HG03378 (cell line): ENCODE measurements around the gene GPR4.

Source experiments
- ATAC-seq: cut with Tn5 transposase; IDR thresholded peaks from one replicate; pipeline ENCODE4 v1.9.1; 2021; ENCODE audit warnings: mild to moderate bottlenecking, moderate library complexity; ENCODE audit not compliant: unreplicated experiment

Gene GPR4

DNA sequence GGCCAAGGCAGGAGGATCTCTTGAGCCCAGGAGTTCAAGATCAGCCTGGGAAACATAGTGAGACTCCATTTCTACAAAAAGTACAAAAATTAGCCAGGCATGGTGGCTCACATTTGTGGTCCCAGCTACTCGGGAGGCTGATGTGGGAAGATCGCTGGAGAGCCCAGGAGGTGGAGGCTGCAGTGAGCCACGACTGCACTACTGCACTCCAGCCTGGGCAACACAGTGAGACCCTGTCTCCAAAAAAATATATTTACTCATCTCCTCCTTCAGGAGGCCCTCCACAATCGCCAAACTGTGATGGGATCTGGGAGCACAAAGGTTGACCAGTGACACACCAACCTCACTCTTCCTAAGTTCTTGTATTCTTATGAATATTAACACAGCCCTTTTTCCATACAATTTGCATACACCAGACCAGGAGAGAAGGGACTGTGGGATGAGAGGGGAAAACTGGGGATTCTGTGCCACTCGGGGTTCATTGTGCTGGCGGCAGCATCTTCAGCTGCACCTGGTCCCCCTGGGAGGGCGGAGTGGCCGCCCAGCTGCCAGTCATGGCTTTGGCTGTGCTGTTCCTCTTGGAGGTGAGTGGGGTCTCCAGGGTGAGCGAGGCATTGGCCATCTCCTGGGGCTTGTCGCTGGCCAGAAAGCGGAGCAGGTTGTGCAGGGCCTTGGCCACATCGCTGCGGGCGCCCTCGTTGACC is 11.6 kb downstream of the GPR4 start:
- ATAC-seq: no peak

DNA sequence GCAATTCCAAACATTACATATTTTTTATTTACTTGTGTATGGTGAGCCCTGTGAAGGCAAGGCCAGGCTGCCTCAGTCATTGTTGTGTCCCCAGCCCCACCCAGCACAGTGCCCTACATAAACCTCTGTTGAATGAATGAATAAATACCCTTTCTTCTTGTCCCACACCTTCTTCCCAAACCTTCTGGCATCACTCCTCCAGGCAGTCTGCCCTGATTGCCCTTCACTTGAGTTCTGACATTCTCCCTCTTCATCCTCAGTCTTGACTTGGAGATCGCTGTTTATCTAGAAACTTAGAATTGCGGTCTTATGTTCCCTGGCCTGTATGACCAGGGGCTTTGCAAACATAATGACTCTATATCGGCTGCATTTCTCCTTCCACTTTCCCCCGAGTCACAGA is 12.2 kb downstream of the GPR4 start:
- no peak for ATAC-seq

DNA sequence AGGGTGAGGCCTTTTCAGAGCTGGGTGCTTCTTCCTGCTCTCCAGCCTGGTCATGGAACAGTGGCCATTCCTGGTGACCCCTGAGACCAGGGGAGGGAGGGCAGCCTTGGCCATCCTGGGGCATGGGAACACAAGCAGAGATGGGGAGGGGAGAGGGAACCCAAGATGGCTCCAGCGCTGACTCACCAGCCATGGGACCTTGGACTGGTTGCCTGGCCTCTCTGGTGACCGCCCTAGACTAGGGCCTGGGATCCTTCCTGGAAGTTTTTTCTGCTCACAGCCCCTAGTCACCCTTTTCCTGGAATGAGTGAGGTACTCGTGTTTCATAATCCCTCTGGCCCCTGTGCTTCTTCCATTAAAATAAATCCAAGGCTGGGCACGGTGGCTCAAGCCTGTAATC is 14.1 kb downstream of the GPR4 start:
- no peak for ATAC-seq

DNA sequence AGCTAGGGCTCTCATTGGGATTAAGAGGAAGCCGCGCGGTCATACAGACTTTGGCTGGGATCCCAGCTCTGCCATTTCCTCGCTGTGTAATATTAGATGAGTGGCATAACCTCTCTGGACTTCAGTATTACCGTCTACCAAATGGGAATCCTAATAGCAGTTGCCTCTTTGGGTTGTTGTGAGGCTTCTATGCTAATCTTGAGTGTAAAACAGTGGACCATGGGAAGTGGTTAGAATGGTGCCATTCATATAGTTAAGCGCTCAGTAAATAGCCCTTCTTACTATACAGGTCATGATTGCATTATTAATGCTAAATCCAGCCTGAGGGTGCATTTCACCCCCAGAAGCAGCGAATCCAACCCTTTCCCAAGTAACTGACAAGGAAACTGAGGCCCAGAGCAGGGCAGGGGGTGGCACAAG is 16.8 kb downstream of the GPR4 start:
- no peak for ATAC-seq

DNA sequence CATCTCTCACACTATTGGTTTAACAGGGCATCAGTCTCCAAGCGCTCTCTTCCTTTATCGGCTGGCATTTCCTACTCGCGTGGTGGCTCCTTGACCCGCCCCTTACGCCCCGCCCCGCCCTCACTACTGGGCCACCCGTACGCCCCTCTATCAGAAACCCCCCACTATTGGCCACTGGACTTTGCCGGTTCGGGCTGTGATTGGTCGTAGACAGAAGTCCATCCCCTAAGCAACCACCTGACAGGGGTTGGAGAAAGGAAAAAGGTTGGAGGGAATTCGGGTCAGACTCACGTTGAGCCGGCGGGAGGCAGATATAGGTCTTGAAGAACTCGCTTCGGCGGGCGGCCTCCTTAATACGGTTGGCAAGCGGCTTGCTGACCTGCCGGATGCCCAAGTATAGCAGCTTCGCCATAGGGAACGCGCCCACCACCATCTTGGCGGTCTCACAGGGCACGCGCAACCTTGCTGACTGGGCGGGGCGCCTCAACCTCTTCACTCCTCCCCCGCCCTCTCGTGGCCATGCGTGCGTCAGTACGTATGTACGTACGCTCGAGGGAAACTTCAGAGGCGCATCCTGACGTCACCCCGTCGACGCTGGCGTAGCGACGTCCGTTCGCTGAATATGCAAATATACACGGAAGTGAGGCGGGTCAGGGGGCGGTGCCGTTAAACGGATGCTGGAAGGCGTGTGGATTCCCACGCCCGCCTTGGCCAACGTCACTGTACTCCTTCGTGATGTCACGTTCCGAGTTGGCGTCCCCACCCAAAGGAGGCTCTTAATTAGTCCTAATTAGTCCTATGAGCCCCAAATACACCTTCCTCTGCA is 17.5 kb downstream of the GPR4 start, which contains the start of gene OPA3:
TSS of gene OPA3 (minus strand) at position 471 of the 826 bp plus-strand sequence. CDS start at position 433, 38 bp downstream.
- peak; percentile 78 for ATAC-seq

DNA sequence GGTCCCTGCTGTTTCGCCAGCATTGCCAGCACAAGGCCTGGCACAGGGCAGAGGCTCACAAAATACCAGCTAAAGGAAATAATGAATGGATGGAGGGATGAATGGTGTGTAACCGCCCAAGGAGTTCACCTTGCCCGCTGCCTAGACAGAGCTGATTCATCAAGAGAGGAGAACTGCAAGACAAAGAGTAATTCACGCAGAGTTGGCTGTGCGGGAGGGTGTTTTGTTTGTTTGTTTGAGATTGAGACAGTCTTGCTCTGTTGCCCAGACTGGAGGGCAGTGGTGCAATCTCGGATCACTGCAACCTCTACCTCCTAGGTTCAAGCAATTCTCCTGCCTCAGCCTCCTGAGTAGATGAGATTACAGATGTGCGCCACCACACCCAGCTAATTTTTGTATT is 20.4 kb downstream of the GPR4 start:
- no peak for ATAC-seq

DNA sequence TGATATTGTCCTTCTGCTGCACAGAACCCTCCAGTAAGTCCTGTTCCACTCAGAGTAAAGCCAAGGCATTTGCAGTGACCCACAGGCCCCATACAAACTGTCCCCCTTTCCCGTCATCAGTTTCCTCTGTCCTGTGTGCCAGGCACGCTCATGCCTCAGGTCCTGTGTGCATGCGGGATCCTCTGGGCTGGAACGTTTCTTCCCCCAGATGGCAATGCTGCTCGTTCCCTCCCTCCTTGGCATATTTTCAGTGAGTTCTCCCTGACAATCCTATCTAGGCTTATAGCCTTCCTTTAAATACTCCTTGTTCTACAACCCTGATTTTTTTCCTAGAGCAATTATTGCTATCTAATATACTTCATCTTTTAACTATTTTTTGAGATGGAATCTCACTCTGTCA is 23.2 kb downstream of the GPR4 start:
- ATAC-seq: no peak

DNA sequence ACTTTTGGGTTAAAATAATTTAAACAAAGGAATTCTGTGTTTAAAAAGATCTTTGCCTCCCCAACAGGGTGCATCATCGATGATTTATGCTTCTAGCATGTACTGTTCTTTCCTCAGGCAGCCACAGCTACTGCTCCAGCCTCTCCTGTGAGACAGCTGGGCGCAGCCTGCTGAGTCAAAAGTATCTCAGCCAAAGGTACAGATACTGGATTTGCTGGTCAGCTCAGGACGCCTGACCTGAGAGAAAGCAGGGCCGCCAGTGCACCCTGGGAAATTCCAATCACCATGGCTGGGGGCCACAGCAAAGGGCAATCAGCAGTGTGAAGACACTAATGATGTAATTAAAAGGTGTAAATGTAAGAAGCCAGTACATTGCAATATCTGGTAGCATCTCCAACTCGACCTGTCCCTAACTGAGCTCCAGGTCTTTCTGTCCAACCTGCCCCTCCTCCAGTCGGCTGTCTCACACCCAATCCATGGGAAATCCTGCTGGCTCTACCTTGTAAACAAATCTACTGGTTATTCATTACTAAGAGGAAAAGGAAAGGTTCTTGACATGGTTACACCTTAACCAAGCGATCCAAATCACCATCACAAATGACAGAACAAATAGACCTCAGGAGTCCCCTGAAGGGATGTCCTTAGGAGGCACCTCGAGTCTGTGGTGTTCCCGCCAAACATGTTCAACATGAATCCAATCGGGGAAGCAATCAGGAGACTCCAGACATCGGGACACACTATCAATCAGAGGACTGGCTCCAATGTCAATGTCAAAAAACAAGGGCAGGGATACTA is 24.7 kb downstream of the GPR4 start:
- no peak for ATAC-seq

DNA sequence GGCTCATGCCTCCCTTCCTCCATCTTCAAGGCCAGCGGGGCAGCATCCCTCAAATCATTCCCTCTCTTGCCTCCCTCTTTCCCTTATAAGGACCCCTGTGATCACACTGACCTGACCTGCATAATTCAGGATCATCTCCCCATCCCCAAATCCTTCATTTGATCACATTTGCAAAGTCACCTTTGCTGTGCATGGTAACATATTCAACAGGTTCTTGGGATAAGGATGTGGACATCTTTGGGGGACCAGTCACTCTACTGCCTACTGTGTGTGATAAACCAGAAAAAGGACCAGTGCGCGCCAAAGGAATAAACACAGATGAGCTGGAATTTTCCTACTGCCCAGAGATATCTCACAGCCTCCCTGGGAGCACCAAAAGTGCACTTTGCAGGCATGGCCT is 25.3 kb downstream of the GPR4 start:
- ATAC-seq: no peak

DNA sequence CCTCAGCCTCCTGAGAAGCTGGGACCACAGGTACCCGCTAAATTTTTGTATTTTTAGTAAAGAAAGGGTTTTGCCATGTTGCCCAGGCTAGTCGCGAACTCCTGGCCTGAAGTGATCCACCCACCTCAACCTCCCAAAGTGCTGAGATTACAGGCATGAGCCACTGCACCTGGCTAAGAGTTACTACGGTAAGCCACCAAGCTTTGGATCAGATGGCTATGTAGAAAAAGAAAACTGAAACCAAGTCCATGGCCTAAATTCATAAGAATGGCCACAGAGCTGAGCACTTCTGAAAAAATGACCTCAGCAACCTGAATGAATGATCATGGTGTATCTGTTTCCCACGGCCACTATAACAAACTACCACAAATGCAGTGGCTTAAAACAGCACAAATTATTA is 26.8 kb downstream of the GPR4 start:
- no peak for ATAC-seq

DNA sequence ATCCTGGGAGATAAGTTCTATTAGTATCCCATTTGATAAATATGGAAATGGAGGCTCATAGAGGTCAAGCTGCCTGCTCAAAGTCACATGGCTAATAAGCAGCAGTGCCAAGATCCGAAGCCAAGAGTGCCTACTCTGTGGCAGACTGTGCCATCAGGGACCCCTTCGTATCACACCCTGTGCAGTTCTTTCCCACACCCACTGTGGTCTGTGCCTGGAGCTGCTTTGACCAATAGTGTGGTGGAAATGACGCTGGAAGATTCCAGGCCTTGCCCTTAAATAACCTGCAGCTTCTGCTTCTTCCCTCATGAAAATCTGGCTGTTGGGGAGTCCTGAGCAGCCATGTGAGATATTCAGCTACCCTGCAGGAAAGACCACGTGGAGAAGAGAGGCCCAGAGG is 27.5 kb downstream of the GPR4 start:
- no peak for ATAC-seq

DNA sequence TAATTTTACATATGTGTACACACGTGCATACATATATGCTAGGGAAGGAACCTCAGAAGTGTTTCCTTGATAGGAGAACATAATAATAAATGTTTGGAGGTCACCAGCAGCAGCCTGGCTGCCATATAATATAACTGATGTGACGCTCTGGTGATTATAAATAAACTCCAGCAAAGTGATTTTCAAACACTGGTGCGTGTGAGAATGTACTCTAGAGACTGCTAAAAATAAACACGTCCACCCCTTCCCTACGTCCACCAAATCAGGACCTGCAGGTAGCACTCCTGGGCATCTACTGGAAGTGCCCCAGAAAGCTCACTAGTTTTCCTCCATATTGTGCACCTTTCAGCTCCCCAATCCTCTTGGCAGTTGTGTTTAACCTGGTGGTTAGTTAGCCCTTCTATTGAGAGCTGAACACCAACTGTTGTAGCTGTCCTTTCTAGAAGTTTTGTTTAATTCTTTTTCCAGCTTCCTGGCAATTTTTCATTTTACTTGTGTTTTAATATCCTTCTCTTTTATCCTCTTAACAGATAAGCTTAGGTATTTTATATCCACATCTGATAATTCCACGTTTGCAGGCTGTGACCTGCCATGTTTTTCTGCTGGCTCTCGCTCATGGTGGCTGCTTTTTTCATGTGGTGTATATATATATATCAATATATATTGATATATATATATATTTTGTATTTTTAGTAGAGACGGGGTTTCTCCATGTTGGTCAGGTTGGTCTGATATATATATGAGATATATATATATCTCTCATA is 30.4 kb downstream of the GPR4 start:
- ATAC-seq: no peak

DNA sequence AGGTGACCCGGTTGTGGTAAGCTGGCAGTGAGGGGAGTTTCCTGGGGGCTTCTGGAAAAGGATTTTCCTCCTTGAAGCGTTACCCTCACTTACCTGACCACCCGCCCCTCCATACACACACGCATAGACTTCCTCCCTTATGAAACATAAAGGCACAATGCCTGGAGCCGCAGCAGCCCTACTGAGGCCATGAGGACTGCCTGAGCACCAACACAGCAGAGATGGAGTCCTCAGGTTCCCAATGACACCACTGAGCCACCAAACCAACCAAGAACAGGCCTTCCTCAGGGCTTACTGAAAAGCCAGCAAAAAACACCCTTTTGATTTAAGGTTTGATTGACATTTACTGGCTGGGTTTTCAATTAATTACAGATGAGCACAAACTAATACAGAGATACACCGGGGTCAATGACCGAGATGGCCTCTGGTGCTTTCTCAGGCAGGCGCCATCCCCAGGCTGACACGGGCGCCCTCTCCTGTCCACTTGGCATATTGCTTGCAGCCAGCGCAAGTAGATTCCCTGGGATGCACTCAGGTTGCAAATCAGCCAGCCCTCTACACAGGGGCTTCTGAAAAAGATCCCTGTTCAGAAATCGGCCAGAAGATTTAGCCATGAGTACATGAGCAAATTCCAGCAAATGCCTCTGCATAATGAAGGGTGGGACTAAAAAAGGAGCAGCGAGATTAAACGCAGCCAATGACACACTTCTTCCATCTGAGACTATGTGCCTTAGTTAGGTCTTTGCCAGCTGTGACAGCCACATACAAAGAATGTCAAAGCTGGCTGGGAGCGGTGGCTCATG is 32.2 kb downstream of the GPR4 start:
- no peak for ATAC-seq

DNA sequence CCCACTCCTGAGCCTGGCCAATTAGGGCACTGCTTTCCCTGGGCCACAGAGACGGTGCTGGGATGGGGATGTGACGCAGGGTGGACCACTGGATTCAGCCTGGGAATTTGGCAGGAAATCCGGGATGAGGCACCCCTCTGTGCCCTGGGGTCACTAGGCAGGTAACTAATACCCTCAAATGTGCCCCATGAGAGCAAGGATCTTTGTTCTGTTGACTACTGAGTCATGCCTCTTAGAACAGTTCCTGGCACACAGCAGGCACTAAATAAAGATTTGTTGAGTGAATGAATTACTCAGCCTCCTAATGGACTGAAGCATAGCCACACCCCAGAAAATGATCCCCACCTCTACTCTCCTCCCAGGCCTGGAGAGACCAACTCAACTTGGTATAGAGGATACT is 33.3 kb downstream of the GPR4 start:
- ATAC-seq: no peak

DNA sequence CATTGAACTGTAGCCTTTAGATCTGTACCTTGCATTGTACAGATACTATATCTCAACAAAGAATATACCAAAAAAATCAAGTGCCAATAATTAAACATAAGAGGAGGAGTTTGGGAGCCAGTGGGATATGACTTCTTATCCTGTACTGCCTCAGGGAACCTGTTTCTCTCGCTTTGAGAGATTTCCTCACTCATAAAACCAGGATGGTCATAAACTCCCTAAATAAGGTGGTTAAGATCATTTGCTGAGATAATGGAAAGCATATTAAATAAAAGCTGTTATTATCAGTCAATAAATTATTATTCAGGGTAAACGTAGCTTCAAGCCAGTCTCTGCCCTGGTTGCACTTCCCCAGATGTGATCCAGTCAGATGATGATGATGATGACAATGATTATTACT is 34.4 kb downstream of the GPR4 start:
- no peak for ATAC-seq

DNA sequence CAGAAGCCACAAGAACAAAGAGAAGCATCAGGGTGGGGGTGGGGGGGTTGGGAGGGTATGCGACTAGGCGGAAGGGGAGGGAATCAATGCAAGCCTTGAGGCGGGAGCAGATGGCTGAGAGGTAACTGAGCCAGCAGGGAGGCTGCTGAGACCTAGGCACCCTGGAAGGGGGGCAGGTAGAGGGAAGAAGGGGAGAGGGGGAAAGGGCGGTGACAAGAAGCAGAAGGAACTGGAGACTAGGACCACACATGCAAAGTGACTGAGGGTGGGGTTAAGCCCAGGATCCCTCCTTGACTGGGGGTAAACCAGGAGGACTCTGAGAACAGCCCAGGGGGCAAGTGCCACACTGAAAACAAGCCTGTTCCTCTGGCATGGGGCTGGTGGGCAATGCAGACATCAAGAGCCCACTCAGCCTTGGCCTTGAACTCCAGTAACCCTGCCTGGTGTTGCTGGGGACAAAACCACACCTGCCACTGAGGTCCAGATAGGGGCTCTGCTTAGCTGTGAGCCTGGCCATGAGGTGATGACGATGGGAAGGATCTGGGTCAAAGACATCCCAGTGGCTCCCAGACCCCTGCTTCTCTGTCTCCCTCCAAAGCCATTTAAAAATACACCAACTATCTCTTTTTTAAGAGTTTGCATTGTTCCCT is 37.8 kb downstream of the GPR4 start:
- no peak for ATAC-seq

DNA sequence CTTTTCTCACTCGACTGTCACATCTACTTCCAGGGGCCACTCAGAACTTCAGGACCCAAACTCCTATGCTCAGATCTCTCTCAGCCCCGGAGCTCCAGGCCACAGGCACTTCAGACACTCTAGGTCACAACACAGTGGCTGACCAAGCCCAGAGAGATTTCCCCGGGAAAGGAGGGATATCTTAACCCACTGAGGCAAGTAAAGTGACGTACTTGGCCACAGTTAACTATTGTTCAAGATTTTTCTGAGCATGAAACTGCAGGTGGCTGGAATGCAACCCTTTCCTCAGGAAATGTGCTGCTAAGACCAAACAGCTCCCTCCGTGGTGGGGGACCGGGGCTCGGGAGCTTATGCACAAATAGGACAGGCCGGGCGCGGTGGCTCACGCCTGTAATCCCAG is 41.3 kb downstream of the GPR4 start:
- ATAC-seq: no peak

DNA sequence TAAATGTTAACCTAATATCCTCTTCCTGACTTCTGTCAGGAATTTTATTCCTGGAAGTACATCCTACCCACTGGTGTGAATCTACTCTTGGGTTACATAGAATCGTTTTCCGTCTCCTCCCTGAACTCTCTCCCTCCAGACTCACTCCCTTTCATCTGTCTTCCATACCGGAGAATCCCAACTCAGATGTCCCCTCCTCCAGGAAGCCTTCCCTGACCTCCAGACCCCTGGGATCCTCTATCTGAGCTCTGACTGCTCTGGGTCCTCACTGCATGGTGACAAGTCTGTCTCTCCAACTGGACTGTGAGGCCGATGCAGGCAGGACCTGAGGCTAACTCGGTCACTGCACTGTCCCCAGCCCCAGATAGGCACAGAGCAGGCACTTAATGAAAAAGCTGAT is 42.0 kb downstream of the GPR4 start:
- no peak for ATAC-seq

DNA sequence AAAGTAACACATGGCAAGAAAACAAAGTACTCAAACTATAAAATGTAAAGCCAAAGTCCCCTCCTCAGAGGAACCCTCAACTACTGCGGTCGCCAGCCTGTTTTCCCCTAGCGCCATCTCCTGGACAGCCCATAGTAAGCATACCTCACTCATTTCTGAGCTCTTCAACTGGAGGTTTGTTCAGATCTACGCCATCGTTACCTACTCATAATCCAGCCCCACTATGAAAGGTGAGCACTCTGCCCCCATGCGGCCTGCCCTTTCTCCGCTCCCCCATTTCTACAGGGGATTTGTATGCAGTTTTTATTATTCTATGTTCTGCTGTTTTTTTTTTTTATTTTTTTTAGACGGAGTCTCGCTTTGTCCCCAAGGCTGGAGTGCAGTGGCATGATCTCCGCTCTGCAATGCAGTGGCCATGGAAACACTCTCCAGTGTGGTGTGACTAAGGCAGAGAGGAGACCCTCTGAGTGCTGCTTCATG is 43.6 kb downstream of the GPR4 start:
- ATAC-seq: no peak
